Neural progenitor cell (in vitro differentiated cells): ENCODE data around the gene DRAM2. TPM values are rescaled to one million over a fixed set of nuclear protein-coding genes. Genes with fewer than 3 reads are reported as not detected.
A peak's percentile ranks its signal among the peaks of the same experiment; 100 is the strongest.

Experiments
- DNase-seq: peaks from one replicate; pipeline ENCODE4 v3.0.0-alpha.2; 2016; ENCODE audit warnings: low spot score
- H2AFZ ChIP-seq: fragments of 200-600 bp; sonication (generic); replicated peaks from 2 replicates; pipeline ENCODE4 v1.6.1; 2016; ENCODE audit warnings: antibody characterized with exemption
- H3F3A ChIP-seq: fragments of 200-600 bp; sonication (generic); 2 replicates; pipeline ENCODE4 v1.6.1; 2016; ENCODE audit warnings: antibody characterized with exemption, low read depth
- H3K27ac ChIP-seq: fragments of 200-600 bp; sonication (generic); 2 replicates; pipeline ENCODE4 v1.5.1; 2016; ENCODE audit warnings: mild to moderate bottlenecking
- H3K27me3 ChIP-seq: fragments of 200-600 bp; sonication (generic); 2 replicates; pipeline ENCODE4 v1.6.1; 2016; ENCODE audit warnings: mild to moderate bottlenecking, moderate library complexity
- H3K36me3 ChIP-seq: fragments of 200-600 bp; sonication (generic); 2 replicates; pipeline ENCODE4 v1.5.1; 2016
- H3K4me1 ChIP-seq: fragments of 200-600 bp; sonication (generic); 2 replicates; pipeline ENCODE4 v1.6.1; 2016; ENCODE audit warnings: mixed run types
- H3K4me2 ChIP-seq: fragments of 200-600 bp; sonication (generic); 2 replicates; pipeline ENCODE4 v1.6.1; 2016
- H3K4me3 ChIP-seq: fragments of 200-600 bp; sonication (generic); 2 replicates; pipeline ENCODE4 v1.5.1; 2016
- H3K79me2 ChIP-seq: fragments of 200-600 bp; sonication (generic); 2 replicates; pipeline ENCODE4 v1.6.1; 2016; ENCODE audit warnings: low read depth
- H3K9ac ChIP-seq: fragments of 200-600 bp; sonication (generic); 2 replicates; pipeline ENCODE4 v1.6.1; 2016
- H3K9me3 ChIP-seq: fragments of 200-600 bp; sonication (generic); 2 replicates; pipeline ENCODE4 v1.5.1; 2016; ENCODE audit warnings: low read depth
- H4K20me1 ChIP-seq: fragments of 200-600 bp; sonication (generic); 2 replicates; pipeline ENCODE4 v1.6.1; 2016; ENCODE audit warnings: low read depth
- H3K27ac Mint-ChIP-seq: 3 replicates; pipeline ENCODE4 v1.8.0; 2021; ENCODE audit warnings: mixed read lengths
- H3K27me3 Mint-ChIP-seq: 2 replicates; pipeline ENCODE4 v1.8.0; 2022; ENCODE audit warnings: low read depth, mild to moderate bottlenecking, inconsistent platforms, moderate library complexity, mixed read lengths; ENCODE audit not compliant: insufficient read depth
- H3K36me3 Mint-ChIP-seq: 3 replicates; pipeline ENCODE4 v1.8.0; 2021; ENCODE audit warnings: mixed read lengths
- H3K4me1 Mint-ChIP-seq: 3 replicates; pipeline ENCODE4 v1.8.0; 2021; ENCODE audit warnings: mixed read lengths
- H3K4me3 Mint-ChIP-seq: 3 replicates; pipeline ENCODE4 v1.8.0; 2021; ENCODE audit warnings: mild to moderate bottlenecking, moderate library complexity, mixed read lengths
- H3K9me3 Mint-ChIP-seq: 3 replicates; pipeline ENCODE4 v1.8.0; 2020; ENCODE audit warnings: mixed read lengths
- EZH2 ChIP-seq: fragments of 200-600 bp; sonication (generic); IDR thresholded peaks from 2 replicates; pipeline ENCODE4 v1.6.1; 2017; ENCODE audit warnings: antibody characterized with exemption, mild to moderate bottlenecking, moderate library complexity
- EZH2phosphoT487 ChIP-seq: fragments of 200-600 bp; sonication (generic); IDR thresholded peaks from 2 replicates; pipeline ENCODE4 v1.6.1; 2017; ENCODE audit warnings: antibody characterized with exemption
- total RNA-seq: library from RNA; depleted of rRNA; stranded (reverse); fragments of >200 nt; gene quantifications from 2 replicates; pipeline ENCODE4 v1.2.3, GENCODE V29; 2015; ENCODE audit warnings: low replicate concordance
- TF ChIP-seq, protein P1 (sequence below): fragments of 200-600 bp; sonication (generic); IDR thresholded peaks from 2 replicates; pipeline ENCODE4 v1.5.1; 2017; ENCODE audit warnings: antibody characterized with exemption, mild to moderate bottlenecking

The DRAM2 gene
- total RNA-seq, 1 donor from 2014 or later = 145 TPM

DNA sequence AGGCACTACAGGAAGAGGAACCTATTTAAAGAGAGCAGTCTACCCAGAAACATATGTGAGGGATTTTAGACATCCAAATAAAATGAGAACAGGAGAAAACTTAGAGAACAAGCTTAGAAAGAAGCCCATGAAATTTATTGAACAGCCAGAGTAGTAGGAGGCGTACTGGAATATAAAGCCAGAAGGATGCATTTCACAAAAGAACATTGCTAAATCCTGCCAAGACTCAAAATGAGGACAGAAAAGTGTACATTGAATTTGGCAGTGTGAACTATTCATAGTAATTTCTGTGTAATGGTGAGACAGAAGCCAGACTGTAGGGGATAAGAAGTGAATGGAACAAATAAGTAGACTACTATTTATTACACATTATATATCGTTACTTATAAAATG is 22.6 kb upstream of the DRAM2 start:
- Mint-ChIP-seq H3K27ac (no peak overlapping the region), H3K9me3 (no peaks in the 10 kb centered on the region), H3K36me3 (peaks cover 7% of the 10 kb centered on the region), H3K27me3 (no peaks in the 10 kb centered on the region), H3K4me1 (no peaks in the 10 kb centered on the region), H3K4me3 (no peak overlapping the region)
- DNase-seq = no peak
- no peak overlapping the region for H3K27ac ChIP-seq
- no peaks in the 10 kb centered on the region for H3K27me3 ChIP-seq
- peaks cover 4% of the 10 kb centered on the region for H3K36me3 ChIP-seq
- H3K9ac ChIP-seq = no peak overlapping the region
- H3K4me1 ChIP-seq = no peaks in the 10 kb centered on the region
- peaks cover 10% of the 10 kb centered on the region for H3K79me2 ChIP-seq
- no peaks in the 10 kb centered on the region for H3K9me3 ChIP-seq
- no peak overlapping the region for H2AFZ ChIP-seq
- TF ChIP-seq, protein P1, sequence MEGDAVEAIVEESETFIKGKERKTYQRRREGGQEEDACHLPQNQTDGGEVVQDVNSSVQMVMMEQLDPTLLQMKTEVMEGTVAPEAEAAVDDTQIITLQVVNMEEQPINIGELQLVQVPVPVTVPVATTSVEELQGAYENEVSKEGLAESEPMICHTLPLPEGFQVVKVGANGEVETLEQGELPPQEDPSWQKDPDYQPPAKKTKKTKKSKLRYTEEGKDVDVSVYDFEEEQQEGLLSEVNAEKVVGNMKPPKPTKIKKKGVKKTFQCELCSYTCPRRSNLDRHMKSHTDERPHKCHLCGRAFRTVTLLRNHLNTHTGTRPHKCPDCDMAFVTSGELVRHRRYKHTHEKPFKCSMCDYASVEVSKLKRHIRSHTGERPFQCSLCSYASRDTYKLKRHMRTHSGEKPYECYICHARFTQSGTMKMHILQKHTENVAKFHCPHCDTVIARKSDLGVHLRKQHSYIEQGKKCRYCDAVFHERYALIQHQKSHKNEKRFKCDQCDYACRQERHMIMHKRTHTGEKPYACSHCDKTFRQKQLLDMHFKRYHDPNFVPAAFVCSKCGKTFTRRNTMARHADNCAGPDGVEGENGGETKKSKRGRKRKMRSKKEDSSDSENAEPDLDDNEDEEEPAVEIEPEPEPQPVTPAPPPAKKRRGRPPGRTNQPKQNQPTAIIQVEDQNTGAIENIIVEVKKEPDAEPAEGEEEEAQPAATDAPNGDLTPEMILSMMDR = no peak
- TF ChIP-seq EZH2 (no peak), EZH2phosphoT487 (no peak)
- H3K4me3 ChIP-seq = no peak overlapping the region
- no peak overlapping the region for H3K4me2 ChIP-seq
- peaks cover 4% of the 10 kb centered on the region for H4K20me1 ChIP-seq
- H3F3A ChIP-seq = no peaks in the 10 kb centered on the region

DNA sequence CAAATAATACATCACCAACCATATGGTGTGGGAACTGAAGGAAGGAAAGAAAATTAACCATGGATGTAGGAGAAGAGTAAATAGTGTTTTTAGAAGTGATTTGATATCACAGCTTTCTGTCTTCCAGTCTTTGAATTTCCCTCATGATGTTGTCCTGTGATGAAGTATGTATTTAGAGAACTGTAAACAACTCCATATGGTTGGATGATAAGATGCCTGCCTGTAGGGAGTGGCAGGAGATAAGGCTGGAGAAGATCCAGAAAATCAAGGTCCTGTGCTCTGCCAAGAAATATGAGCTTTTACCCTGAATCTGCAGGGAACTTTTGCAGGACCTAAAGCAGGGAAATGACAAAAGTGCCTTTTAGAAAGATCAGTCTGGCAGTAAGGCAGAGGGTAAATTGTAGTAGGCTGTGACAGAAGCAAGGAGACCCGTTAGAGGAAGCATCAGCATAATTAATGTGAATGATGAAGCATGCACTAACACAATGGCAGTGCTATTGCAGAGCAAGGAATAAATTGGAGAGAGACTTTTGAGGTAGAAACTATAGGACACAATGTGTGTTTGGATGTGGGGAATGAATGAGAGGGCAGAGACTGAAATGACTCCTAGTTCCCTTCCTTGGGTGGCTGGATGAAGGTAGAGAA is 22.1 kb upstream of the DRAM2 start:
- Histone ChIP-seq H3K9ac (peak overlapping the region; percentile 18), H3K4me2 (no peak overlapping the region), H3K4me1 (no peaks in the 10 kb centered on the region), H2AFZ (no peak overlapping the region), H3K27me3 (no peaks in the 10 kb centered on the region), H4K20me1 (peaks cover 4% of the 10 kb centered on the region), H3F3A (no peaks in the 10 kb centered on the region), H3K36me3 (peaks cover 4% of the 10 kb centered on the region), H3K79me2 (peaks cover 15% of the 10 kb centered on the region), H3K9me3 (no peaks in the 10 kb centered on the region), H3K27ac (no peak overlapping the region), H3K4me3 (no peak overlapping the region)
- H3K27ac Mint-ChIP-seq = no peak overlapping the region
- peaks cover 7% of the 10 kb centered on the region for H3K36me3 Mint-ChIP-seq
- no peak for TF ChIP-seq EZH2
- no peak for TF ChIP-seq EZH2phosphoT487
- TF ChIP-seq, protein P1 = no peak
- no peaks in the 10 kb centered on the region for H3K27me3 Mint-ChIP-seq
- no peaks in the 10 kb centered on the region for H3K9me3 Mint-ChIP-seq
- H3K4me3 Mint-ChIP-seq = no peak overlapping the region
- no peak for DNase-seq
- no peaks in the 10 kb centered on the region for H3K4me1 Mint-ChIP-seq

DNA sequence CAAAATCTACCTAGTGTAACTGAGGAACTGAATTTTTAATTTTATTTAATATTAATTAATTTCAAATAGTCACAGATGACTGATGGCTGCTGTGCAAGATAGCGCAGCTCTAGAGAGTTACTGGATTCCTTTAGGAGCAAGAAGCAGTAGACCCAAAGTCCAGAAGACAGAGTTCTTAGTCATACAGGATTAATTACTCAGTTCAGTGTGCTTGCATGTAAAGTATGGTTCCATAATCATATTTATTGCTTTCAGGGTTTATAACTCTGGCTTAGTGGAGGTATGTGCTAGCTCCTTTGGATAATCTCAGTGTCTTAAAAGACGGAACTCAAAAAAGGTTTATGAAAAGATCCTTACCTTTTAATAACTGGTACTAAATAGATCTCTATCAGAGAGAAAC is 17.5 kb upstream of the DRAM2 start:
- H3F3A ChIP-seq = no peaks in the 10 kb centered on the region
- H3K36me3 Mint-ChIP-seq = peaks cover 35% of the 10 kb centered on the region
- H3K27me3 ChIP-seq = no peaks in the 10 kb centered on the region
- H3K36me3 ChIP-seq = peaks cover 4% of the 10 kb centered on the region
- peaks cover 2% of the 10 kb centered on the region for H3K27me3 Mint-ChIP-seq
- H3K9ac ChIP-seq = no peak overlapping the region
- no peak overlapping the region for H3K4me3 ChIP-seq
- H3K4me3 Mint-ChIP-seq = no peak overlapping the region
- H3K9me3 Mint-ChIP-seq = no peaks in the 10 kb centered on the region
- no peaks in the 10 kb centered on the region for H3K4me1 Mint-ChIP-seq
- no peak overlapping the region for H3K27ac ChIP-seq
- H3K9me3 ChIP-seq = no peaks in the 10 kb centered on the region
- TF ChIP-seq EZH2 (no peak), EZH2phosphoT487 (no peak)
- TF ChIP-seq, protein P1 = no peak
- no peak overlapping the region for H3K27ac Mint-ChIP-seq
- DNase-seq = no peak
- no peak overlapping the region for H3K4me2 ChIP-seq
- H4K20me1 ChIP-seq = no peaks in the 10 kb centered on the region
- H2AFZ ChIP-seq = no peak overlapping the region
- no peaks in the 10 kb centered on the region for H3K4me1 ChIP-seq
- H3K79me2 ChIP-seq = peaks cover 60% of the 10 kb centered on the region
